DND-41 (cell line): ENCODE results near the gene KRI1.

Experiments
- ATAC-seq: fragments of 200-7000 bp; cut with Tn5 transposase; 3 replicates; pipeline ENCODE4 v1.9.1; 2021; ENCODE audit warnings: low read depth; ENCODE audit not compliant: insufficient read depth
- DNase-seq: peaks from one replicate; pipeline ENCODE4 v3.0.0-alpha.2; 2020
- H2AFZ ChIP-seq: 2 replicates; pipeline ENCODE4 v1.6.0; 2012; ENCODE audit warnings: low read depth, low read length
- H3K27ac ChIP-seq: 2 replicates; pipeline ENCODE4 v1.5.1; 2012; ENCODE audit warnings: low read length, inconsistent platforms
- H3K27me3 ChIP-seq: fragments of 200-600 bp; sonication (generic); 2 replicates; pipeline ENCODE4 v1.6.0; 2012; ENCODE audit warnings: low read length, mild to moderate bottlenecking, inconsistent platforms; ENCODE audit not compliant: insufficient read depth, poor library complexity
- H3K36me3 ChIP-seq: 2 replicates; pipeline ENCODE4 v1.5.1; 2012; ENCODE audit warnings: low read length, inconsistent platforms; ENCODE audit not compliant: insufficient read depth
- H3K4me1 ChIP-seq: 2 replicates; pipeline ENCODE4 v1.5.1; 2012; ENCODE audit warnings: mild to moderate bottlenecking, low read length; ENCODE audit not compliant: insufficient read depth
- H3K4me2 ChIP-seq: 2 replicates; pipeline ENCODE4 v1.6.0; 2012; ENCODE audit warnings: mild to moderate bottlenecking, moderate library complexity, low read length, inconsistent platforms; ENCODE audit not compliant: insufficient read depth
- H3K4me3 ChIP-seq, 2 experiments: fragments of 200-600 bp in 1 of 2; shearing (Covaris generic) in 1 of 2; 2 replicates each; pipeline ENCODE4 v1.5.1; 2012 to 2016; ENCODE audit warnings: inconsistent platforms in 2 of 2, low read length in 2 of 2, mild to moderate bottlenecking in 2 of 2, low read depth in 1 of 2, moderate library complexity in 1 of 2
- H3K79me2 ChIP-seq: 2 replicates; pipeline ENCODE4 v1.6.0; 2012; ENCODE audit warnings: low read length, inconsistent platforms; ENCODE audit not compliant: insufficient read depth
- H3K9ac ChIP-seq: 2 replicates; pipeline ENCODE4 v1.6.0; 2012; ENCODE audit warnings: low read depth, mild to moderate bottlenecking, inconsistent platforms, low read length, moderate library complexity
- H3K9me3 ChIP-seq: 2 replicates; pipeline ENCODE4 v1.5.1; 2012; ENCODE audit warnings: low read length, moderate library complexity, mild to moderate bottlenecking, inconsistent platforms; ENCODE audit not compliant: insufficient read depth, severe bottlenecking
- H4K20me1 ChIP-seq: 2 replicates; pipeline ENCODE4 v1.6.0; 2012; ENCODE audit warnings: low read length; ENCODE audit not compliant: insufficient read depth
- EZH2 ChIP-seq: IDR thresholded peaks from 3 replicates; pipeline ENCODE4 v1.6.1; 2012; ENCODE audit warnings: borderline replicate concordance, low read depth, mild to moderate bottlenecking, moderate library complexity, low read length, inconsistent platforms; ENCODE audit not compliant: severe bottlenecking
- TF ChIP-seq, protein P1 (sequence below): IDR thresholded peaks from 2 replicates; pipeline ENCODE4 v1.5.1; 2012; ENCODE audit warnings: borderline replicate concordance, low read length, moderate library complexity, mild to moderate bottlenecking; ENCODE audit not compliant: poor library complexity, severe bottlenecking; ENCODE audit errors: extremely low read depth

The KRI1 gene

DNA sequence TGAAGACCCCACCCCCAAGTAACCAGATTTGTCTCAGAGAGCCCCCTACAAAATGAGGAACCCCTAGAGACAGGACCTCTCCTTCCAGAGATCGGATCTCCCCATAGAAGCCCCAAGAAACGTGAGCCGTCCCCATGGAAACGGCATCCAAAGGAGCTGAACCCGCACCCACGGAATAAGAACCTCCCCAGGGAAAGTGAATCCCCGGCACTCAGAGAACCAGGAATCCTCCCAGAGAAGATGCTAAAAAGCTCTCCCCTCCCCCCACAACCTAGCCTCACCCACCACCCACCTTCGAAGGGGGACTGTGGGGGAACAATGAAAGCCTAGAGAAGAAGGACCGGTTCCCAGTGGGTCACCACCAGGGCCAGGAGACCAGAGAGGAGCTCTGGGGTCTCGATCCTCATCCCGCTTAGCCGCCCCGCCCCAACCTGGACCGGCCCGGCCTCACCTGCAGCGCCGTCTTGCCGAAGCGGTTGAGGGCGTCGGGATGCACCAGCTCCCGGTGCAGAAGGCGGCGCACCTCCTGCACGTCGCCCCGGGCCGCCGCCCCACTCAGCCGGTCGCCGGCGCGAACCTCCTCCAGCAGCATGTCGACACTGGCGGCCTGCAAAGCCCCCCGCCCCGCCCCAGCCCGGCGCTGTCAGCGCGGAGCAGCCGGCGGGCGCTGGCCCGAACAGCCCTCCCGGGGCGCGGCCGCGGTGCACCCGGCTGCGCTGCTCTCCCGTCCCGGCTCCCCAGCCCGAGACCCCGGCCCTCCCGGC, 2.4 kb upstream of the KRI1 start:
- H2AFZ ChIP-seq: peak overlapping the region; percentile 57; the same call in 1 of the 2 replicates
- H3K79me2 ChIP-seq: peaks cover 45% of the 10 kb centered on the region
- peaks cover 61% of the 10 kb centered on the region for H3K4me1 ChIP-seq
- H3K27me3 ChIP-seq: no peaks in the 10 kb centered on the region
- peak overlapping the region; percentile 89 for H3K9ac ChIP-seq
- H3K27ac ChIP-seq: peak overlapping the region; percentile 79
- DNase-seq (no peak), ATAC-seq (no peak)
- peak overlapping the region; percentile 25 to 83; a peak in 3 of 4 replicates for H3K4me3 ChIP-seq
- TF ChIP-seq, protein P1, sequence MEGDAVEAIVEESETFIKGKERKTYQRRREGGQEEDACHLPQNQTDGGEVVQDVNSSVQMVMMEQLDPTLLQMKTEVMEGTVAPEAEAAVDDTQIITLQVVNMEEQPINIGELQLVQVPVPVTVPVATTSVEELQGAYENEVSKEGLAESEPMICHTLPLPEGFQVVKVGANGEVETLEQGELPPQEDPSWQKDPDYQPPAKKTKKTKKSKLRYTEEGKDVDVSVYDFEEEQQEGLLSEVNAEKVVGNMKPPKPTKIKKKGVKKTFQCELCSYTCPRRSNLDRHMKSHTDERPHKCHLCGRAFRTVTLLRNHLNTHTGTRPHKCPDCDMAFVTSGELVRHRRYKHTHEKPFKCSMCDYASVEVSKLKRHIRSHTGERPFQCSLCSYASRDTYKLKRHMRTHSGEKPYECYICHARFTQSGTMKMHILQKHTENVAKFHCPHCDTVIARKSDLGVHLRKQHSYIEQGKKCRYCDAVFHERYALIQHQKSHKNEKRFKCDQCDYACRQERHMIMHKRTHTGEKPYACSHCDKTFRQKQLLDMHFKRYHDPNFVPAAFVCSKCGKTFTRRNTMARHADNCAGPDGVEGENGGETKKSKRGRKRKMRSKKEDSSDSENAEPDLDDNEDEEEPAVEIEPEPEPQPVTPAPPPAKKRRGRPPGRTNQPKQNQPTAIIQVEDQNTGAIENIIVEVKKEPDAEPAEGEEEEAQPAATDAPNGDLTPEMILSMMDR: peak; percentile 17
- no peak for TF ChIP-seq EZH2
- H3K36me3 ChIP-seq: peaks cover 20% of the 10 kb centered on the region; the same call in 1 of the 2 replicates
- H4K20me1 ChIP-seq: peaks cover 27% of the 10 kb centered on the region
- H3K9me3 ChIP-seq: no peaks in the 10 kb centered on the region
- peak overlapping the region; percentile 90 for H3K4me2 ChIP-seq

DNA sequence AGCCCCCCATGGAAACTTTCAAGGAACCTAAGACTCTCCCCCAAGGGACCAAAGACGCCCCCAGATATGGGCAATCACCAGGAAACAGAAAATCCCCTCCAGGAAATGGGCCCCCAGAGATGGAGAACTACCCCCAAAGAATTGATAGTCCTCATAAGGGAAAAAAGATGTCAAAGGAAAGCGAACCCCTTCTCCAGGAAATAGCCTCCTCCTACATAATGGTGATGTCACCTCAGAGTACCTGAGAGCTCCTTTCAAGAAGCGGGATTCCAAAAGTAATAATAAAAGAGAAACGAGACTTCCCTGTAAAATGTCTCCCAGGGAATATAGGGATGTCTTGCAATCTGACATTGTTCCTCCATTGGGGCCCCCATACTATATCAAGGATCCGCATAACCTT, 1.8 kb upstream of the KRI1 start:
- Histone ChIP-seq H3K9ac (peak overlapping the region; percentile 89), H3K27ac (peak overlapping the region; percentile 79; the same call in 1 of the 2 replicates), H3K36me3 (peaks cover 23% of the 10 kb centered on the region), H2AFZ (no peak overlapping the region), H3K4me2 (peak overlapping the region; percentile 90), H3K9me3 (no peaks in the 10 kb centered on the region), H3K27me3 (no peaks in the 10 kb centered on the region), H3K4me3 (peak overlapping the region; percentile 25 to 83; a peak in 3 of 4 replicates), H3K79me2 (peaks cover 47% of the 10 kb centered on the region), H3K4me1 (peaks cover 61% of the 10 kb centered on the region), H4K20me1 (peaks cover 28% of the 10 kb centered on the region)
- ATAC-seq: no peak
- DNase-seq: no peak
- TF ChIP-seq, protein P1: no peak

DNA sequence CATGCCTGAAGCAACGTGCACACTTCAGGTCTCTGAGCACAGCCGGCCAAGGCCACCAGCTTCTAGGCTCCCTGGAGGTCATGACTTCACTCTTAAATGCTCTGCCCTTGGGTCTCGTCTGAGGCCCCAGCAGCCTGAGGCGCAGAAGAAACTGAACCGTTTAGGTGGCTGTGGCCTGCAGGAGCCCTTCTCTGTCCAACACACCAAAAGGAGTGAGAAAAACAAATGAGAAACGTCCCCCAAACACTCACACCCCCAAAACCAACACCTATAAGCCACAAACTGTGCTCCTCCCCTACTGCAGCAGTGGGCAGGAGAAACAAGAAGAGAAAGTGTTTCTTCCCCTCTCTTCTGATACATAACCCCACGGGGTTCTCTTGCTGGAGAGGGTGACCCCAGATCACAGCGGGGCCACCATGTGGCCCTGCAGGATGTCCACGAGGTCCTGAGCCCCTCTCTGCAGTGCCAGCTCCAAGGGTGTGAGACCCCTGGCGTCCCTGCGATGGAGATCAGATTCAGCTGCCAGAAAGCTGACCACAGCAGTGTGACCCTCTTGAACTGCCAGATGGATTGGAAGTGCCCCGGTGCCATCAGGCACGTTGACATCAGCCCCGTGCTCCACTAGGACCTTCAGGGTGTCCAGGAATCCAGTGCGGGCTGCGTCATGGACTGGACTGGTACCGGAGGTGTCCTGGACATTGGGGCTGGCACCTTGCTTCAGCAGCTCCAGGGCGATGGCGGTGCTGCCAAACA, 1.0 kb upstream of the KRI1 start:
- Histone ChIP-seq H3K79me2 (peaks cover 52% of the 10 kb centered on the region), H2AFZ (no peak overlapping the region), H3K4me2 (peak overlapping the region; percentile 90), H3K27me3 (no peaks in the 10 kb centered on the region), H4K20me1 (peaks cover 32% of the 10 kb centered on the region), H3K9ac (peak overlapping the region; percentile 89), H3K36me3 (peaks cover 29% of the 10 kb centered on the region), H3K4me3 (peak overlapping the region in 1 of 2 experiments; percentile 83; a peak in 2 of 4 replicates), H3K4me1 (peaks cover 56% of the 10 kb centered on the region), H3K27ac (peak overlapping the region; percentile 79), H3K9me3 (no peaks in the 10 kb centered on the region)
- TF ChIP-seq, protein P1: no peak
- no peak for TF ChIP-seq EZH2
- DNase-seq (peak; percentile 59), ATAC-seq (no peak)
